Stimulated activated naive CD8-positive, alpha-beta T cell treated with anti-CD3 and anti-CD28 coated beads, Interleukin-15, amount 100 ng/mL, for 72 hours (primary cell): ENCODE results near the gene GLP2R.
"Not testable (repeated sequence)": the region's sequence is repeated elsewhere in the genome, so short reads cannot be mapped to it uniquely, and the experiment has no call there.

Source experiments
- ATAC-seq: fragments of 150-1000 bp; cut with Tn5 transposase; 2 replicates; pipeline ENCODE4 v1.10.0; 2021; ENCODE audit warnings: mild to moderate bottlenecking, moderate library complexity
- DNase-seq, 2 donors: peaks; one replicate each; pipeline ENCODE4 v3.0.0; 2021 to 2022
- H3K27ac Mint-ChIP-seq, 2 donors: one replicate each; pipeline ENCODE4 v1.8.0; 2022; ENCODE audit warnings: mild to moderate bottlenecking in 2 of 2, mixed read lengths in 2 of 2, moderate library complexity in 2 of 2
- H3K27me3 Mint-ChIP-seq: one replicate; pipeline ENCODE4 v1.8.0; 2022; ENCODE audit warnings: mixed read lengths
- H3K4me1 Mint-ChIP-seq: one replicate; pipeline ENCODE4 v1.8.0; 2022; ENCODE audit warnings: mild to moderate bottlenecking, mixed read lengths
- H3K4me3 Mint-ChIP-seq, 2 donors: one replicate each; pipeline ENCODE4 v1.8.0; 2022; ENCODE audit warnings: mild to moderate bottlenecking in 2 of 2, mixed read lengths in 2 of 2, moderate library complexity in 1 of 2
- H3K9me3 Mint-ChIP-seq, 2 donors: one replicate each; pipeline ENCODE4 v1.8.0; 2022; ENCODE audit warnings: mixed read lengths in 2 of 2

Gene GLP2R, protein sequence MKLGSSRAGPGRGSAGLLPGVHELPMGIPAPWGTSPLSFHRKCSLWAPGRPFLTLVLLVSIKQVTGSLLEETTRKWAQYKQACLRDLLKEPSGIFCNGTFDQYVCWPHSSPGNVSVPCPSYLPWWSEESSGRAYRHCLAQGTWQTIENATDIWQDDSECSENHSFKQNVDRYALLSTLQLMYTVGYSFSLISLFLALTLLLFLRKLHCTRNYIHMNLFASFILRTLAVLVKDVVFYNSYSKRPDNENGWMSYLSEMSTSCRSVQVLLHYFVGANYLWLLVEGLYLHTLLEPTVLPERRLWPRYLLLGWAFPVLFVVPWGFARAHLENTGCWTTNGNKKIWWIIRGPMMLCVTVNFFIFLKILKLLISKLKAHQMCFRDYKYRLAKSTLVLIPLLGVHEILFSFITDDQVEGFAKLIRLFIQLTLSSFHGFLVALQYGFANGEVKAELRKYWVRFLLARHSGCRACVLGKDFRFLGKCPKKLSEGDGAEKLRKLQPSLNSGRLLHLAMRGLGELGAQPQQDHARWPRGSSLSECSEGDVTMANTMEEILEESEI

DNA sequence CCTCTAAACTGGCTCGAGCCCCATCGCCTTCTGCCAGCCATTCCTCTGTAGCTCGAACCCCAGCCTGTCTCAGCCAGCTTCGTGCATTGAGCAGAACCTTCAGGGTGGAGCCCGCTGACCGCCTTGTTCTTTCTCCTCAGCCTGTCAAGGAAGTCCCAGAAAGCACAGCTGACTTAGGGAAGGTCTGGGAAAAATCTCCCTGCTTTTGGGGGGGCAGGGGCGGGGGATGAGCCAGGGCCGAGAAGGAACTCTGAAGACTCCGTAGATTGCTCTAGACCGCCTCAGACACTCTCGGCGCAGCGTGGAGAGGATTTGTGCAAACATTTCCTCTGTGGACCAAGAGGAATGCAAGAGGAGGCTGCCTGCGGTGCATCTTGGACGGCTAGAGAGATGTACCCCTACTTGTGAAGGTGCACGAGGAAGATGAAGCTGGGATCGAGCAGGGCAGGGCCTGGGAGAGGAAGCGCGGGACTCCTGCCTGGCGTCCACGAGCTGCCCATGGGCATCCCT is at the start of gene GLP2R:
Gene GLP2R (plus strand): TSS at position 284 of the 510 bp plus-strand sequence. CDS start 140 bp downstream, at position 424.
- ATAC-seq (no peak), DNase-seq (no peak)
- H3K9me3 Mint-ChIP-seq: peaks cover 4 to 7% of the 10 kb centered on the region in 2 donors
- peak within 1 kb of the TSS in 1 of 2 donors; percentile 15 for H3K27ac Mint-ChIP-seq
- H3K4me1 Mint-ChIP-seq: no peaks in the 10 kb centered on the region
- H3K27me3 Mint-ChIP-seq: peaks cover 28% of the 10 kb centered on the region
- H3K4me3 Mint-ChIP-seq: no peak within 1 kb of the TSS

DNA sequence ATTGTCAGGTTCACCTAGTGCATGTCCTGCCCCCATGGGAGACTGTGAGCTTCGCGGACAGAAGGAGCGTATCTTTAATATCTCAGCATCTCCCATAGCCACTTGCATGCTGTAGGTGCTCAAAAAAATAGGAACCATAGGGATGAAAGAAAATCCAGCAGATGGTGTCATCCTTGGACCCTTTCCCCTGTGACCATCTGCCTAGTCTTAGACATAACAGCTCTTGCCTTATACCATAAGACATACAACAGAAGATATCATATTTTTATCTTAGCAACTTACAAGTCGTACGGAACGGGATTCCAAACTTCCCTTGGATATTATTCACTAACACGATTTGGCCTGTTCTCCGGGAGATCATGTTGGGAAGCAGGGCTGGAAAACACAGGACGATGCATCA is 48.8 kb upstream of the GLP2R start:
- no peaks in the 10 kb centered on the region for H3K4me1 Mint-ChIP-seq

DNA sequence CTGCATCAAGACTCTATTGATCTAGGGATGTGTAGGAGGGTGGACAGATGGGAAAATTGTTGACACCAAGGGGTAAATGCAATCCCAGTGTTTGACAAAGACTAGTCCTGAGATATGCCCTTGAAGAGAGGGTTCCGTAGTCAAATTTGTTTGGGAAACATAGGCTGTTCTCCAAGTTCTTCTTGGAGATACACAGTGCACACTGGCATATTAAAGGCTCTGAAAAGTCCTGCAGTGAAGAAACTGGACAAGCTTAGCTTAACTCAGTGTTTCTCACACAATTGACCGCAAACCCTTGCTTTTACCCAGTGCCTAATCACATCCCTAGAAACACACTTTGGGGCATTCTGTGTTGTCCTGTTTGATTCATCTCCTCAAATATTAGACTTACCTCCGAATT is 45.2 kb upstream of the GLP2R start:
- no peaks in the 10 kb centered on the region for H3K9me3 Mint-ChIP-seq
- no peak overlapping the region for H3K27ac Mint-ChIP-seq
- DNase-seq (no peak), ATAC-seq (no peak)
- no peaks in the 10 kb centered on the region for H3K4me1 Mint-ChIP-seq
- peaks cover 18% of the 10 kb centered on the region for H3K27me3 Mint-ChIP-seq
- no peak overlapping the region for H3K4me3 Mint-ChIP-seq

More for the DNA sequence above, 48.8 kb upstream of the GLP2R start:
- DNase-seq: no peak
- no peaks in the 10 kb centered on the region for H3K9me3 Mint-ChIP-seq
- H3K4me3 Mint-ChIP-seq: no peak overlapping the region
- no peak for ATAC-seq
- no peak overlapping the region for H3K27ac Mint-ChIP-seq
- H3K27me3 Mint-ChIP-seq: peaks cover 9% of the 10 kb centered on the region

DNA sequence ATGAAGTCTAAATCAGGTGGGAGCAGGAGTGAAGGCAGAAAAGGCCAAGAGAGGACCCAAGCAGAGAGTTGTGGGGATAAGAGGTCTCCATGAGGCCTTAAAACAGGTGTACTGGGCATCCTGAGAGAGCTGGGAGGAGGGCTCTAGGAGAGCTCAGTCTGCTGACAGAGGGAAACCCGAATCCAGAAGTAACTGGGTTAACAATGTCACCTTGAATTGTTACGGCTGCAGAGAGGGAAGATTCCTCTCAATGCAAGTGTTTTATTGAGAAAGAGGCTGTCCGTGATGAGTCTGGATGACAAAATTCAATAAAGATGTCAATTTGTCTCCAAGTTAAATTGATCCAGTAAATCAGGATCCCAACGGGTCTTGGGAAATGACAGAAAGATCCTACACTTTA is 42.7 kb upstream of the GLP2R start:
- Mint-ChIP-seq H3K4me3 (no peak overlapping the region), H3K27ac (no peak overlapping the region), H3K4me1 (no peaks in the 10 kb centered on the region), H3K9me3 (no peaks in the 10 kb centered on the region), H3K27me3 (peaks cover 15% of the 10 kb centered on the region)
- ATAC-seq (no peak), DNase-seq (no peak)

DNA sequence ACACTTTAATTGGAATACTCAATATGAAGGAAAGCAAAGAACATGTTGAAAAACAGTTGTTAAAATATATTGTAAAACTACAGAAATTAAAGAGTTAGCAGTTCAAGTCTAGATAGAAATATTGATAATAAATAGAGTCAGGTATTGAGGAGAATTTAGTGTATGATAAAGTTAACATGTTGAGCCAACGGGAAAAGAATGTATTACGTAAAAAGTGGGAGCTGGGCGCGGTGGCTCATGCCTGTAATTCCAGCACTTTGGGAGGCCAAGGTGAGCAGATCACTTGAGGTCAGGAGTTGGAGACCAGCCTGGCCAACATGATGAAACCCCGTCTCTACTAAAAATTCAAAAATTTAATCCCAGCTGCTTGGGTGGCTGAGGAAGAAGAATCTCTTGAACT is 42.3 kb upstream of the GLP2R start:
- not testable (repeated sequence) for H3K4me1 Mint-ChIP-seq, DNase-seq, H3K4me3 Mint-ChIP-seq, H3K27ac Mint-ChIP-seq, ATAC-seq, H3K9me3 Mint-ChIP-seq
- H3K27me3 Mint-ChIP-seq: peaks cover 15% of the 10 kb centered on the region

DNA sequence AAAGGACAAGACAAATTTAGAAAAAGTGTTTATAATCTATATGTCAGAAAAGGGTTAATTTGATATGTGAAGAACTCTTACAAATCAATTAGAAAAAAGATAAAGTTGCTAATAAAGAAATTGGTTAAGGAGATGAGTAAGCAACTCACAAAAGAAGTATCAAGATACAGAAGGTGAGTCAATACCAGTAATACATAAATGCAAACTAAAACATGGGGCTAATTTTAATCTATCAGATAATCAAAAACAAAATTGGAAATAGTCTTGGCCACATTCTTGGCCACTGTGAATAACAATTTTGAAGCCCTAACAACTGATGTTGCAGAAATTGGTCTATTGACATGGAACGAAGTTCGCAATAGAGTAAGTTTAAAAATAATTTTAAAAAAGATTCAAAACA is 41.2 kb upstream of the GLP2R start:
- no peaks in the 10 kb centered on the region for H3K4me1 Mint-ChIP-seq
- H3K27me3 Mint-ChIP-seq: peaks cover 15% of the 10 kb centered on the region
- no peak overlapping the region for H3K4me3 Mint-ChIP-seq
- no peak overlapping the region for H3K27ac Mint-ChIP-seq
- H3K9me3 Mint-ChIP-seq: no peaks in the 10 kb centered on the region
- no peak for DNase-seq
- no peak for ATAC-seq

DNA sequence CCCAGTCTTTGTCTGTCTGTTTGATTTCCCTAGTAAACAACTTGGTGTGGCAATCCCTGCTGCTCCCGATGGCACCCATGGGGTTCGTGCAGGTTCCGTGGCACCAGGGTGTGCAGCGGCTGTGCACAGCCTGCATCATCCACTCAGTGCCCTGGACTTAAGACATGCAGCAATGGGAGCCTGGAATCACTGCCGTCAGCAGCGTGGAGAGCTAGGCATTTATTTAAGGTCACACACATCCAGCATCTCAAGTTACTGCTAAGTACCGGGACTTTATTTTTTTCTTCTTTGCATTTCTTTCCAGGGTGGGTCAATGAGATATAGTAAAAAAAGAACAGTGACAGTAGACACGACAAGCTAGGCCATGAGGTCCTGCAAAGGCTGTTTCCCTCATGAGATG is 37.1 kb upstream of the GLP2R start:
- DNase-seq (no peak), ATAC-seq (no peak)
- no peak overlapping the region for H3K27ac Mint-ChIP-seq
- no peaks in the 10 kb centered on the region for H3K4me1 Mint-ChIP-seq
- no peaks in the 10 kb centered on the region for H3K27me3 Mint-ChIP-seq
- no peaks in the 10 kb centered on the region for H3K9me3 Mint-ChIP-seq
- no peak overlapping the region for H3K4me3 Mint-ChIP-seq

DNA sequence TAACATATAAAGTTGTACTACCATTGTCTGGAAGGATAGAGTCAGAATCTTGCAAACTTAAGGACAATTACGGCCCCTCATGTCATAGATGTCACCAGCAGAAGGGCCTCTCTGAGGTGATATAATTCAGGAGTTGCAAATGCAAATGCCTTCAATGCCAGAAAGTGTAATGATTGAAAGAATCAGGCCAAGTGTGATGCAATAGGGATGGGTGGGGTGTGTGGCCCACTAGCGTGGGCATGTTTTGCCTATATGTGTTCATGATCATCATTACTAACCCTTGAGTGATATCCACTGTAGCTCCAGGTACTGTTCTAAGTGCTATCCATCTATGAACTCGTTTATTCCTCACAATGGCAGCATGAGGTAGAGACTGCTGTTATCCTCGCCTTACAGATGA is 35.4 kb upstream of the GLP2R start:
- no peak for DNase-seq
- H3K4me1 Mint-ChIP-seq: no peaks in the 10 kb centered on the region
- no peaks in the 10 kb centered on the region for H3K9me3 Mint-ChIP-seq
- ATAC-seq: no peak
- no peaks in the 10 kb centered on the region for H3K27me3 Mint-ChIP-seq
- no peak overlapping the region for H3K27ac Mint-ChIP-seq
- no peak overlapping the region for H3K4me3 Mint-ChIP-seq

DNA sequence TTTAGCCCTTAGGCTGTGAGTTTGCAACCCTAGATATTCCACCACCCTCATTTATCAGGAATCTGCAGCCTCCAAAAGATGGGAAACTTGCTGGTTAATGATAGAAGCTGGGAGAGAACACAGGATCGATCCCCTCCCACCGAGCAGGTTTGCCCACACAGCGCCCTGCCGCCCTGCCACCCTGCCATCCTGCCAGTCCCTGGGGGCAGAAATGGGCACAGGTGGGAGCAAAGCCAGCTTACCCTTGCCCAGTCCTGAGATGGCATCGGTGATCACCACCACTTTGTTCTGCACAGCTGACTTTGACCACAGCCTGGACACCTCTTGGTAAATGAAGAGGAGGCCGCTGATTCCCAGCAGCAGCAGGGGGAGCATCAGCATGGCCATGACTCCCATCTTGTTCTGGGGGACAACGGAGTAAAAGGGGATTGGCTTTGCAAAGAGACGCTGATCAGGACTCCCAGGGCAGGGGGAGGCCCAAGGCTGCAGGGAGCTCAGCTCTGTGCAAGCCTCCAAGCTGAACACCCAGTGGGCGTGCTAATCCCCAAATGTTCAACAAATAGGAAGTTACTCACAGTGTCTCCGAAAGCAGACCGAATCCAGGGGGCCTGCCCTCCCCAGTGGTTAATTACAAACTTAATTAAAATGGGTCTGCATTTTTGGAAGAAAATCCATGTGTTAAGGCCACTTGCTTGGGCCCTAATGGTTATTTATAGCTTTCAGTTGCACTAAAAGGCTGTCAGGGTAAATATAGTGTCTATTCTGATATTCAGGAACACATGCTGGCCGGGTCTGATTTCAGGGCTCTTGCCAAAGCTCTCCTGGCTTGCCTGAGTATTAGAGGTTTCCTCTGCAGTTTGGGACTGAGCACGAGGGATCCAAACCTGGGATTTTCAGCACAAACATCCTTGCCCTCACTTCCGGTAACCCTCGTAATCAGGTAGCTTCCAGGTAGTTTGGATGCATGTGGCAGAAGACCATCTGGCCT is 34.5 kb upstream of the GLP2R start, which contains the start of gene DHRS7C:
Gene DHRS7C (minus strand): TSS at position 704 of the 988 bp plus-strand sequence. CDS start 308 bp downstream, at position 396.
- no peaks in the 10 kb centered on the region for H3K27me3 Mint-ChIP-seq

DNA sequence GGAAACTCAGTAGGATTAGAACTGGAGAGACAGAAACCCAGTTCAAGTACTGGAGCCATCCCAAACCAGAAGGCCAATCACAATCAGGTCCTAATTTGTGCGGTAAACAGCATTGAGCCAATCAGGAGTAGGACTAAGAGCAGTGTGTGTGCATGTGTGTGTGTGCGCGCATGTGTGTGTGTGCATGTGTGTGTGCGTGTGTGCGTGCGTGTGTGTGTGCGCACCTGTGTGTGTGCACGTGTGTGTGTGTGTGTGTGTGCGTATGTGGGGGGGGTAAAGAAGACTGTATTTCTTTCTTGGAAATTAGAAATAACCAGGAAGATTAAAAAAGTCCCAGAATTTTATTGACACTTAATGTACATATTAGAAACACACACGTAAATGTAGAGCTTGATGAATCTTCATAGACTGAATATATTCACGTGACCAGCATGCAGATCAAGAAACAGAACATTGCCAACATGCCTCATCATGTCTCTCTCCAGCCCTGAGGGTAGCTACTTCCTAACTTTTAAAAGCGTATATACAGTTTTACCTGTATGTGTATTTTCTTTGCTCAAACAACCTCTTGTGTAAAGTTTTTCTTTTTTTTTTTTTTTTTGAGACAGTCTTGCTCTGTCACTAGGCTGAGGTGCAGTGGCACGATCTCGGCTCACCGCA is 33.4 kb upstream of the GLP2R start:
- Mint-ChIP-seq H3K4me1 (no peaks in the 10 kb centered on the region), H3K9me3 (no peaks in the 10 kb centered on the region), H3K27me3 (peaks cover 1% of the 10 kb centered on the region), H3K27ac (peak overlapping the region in 1 of 2 donors; percentile 65), H3K4me3 (no peak overlapping the region)
- DNase-seq (no peak), ATAC-seq (no peak)

More for the DNA sequence above, 34.5 kb upstream of the GLP2R start, which contains the start of gene DHRS7C:
- Mint-ChIP-seq H3K4me3 (no peak within 1 kb of the TSS), H3K9me3 (no peaks in the 10 kb centered on the region), H3K27ac (no peak within 1 kb of the TSS), H3K4me1 (no peaks in the 10 kb centered on the region)
- DNase-seq (no peak), ATAC-seq (no peak)

DNA sequence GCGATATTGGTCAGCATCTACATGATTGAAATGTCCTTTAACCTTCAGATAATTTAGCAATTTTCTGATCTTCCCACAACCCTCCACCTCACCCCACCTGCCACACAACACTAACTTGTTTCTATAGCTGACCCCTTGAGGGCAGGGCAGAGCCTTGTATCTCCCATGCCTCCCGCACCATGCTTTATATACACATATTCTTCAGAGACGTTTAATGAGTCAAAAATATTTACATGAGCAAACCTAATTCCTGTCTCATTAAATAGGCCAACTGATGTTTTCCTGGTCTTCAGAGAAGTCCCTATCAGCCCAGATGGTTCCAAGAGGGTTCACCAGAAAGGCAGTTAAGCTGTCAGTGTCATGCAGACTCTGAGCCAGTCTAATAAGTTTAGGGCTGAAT is 27.7 kb upstream of the GLP2R start:
- DNase-seq (no peak), ATAC-seq (no peak)
- Mint-ChIP-seq H3K27ac (peak overlapping the region in 1 of 2 donors; percentile 48), H3K9me3 (no peaks in the 10 kb centered on the region), H3K4me1 (no peaks in the 10 kb centered on the region), H3K4me3 (no peak overlapping the region), H3K27me3 (peaks cover 28% of the 10 kb centered on the region)

DNA sequence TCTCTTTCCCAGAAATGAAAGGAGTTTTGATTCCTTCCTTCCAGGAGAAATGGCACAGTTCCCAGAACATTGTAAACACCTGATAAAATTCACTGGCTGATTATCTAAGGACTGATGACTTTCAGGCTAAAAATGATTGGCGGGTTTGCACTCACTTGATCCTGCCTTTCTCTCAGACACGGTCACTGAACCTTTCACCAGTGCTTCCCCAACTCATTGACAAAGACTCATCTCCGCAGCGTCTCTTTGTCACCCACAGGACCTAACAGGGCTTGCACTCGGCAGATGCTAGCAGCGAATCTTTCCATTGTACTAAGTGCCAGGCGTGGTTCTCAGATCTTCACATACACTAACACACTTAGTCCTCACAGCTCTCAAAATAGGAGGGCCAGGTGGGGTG is 27.0 kb upstream of the GLP2R start:
- Mint-ChIP-seq H3K9me3 (no peaks in the 10 kb centered on the region), H3K27ac (no peak overlapping the region), H3K4me1 (no peaks in the 10 kb centered on the region), H3K27me3 (peaks cover 33% of the 10 kb centered on the region), H3K4me3 (no peak overlapping the region)
- no peak for DNase-seq
- no peak for ATAC-seq

DNA sequence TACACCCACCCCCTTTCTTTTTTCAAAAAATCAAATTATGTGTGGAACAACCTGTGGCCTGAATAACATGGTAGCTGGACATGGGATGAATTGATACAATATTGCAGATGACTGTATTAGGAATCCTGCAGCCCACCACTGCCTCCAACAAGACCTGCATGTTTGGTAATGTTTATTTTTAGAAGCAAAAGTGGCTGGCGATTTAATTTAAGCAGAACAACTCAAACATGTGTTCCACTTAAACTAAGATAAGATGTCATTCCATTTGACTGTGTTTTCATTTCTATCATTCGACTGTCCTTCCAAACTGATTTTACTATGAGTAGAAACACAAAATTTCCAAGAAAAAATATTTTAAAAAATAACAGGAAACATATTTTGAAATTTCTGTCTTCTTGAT is 24.2 kb upstream of the GLP2R start:
- no peak for DNase-seq
- Mint-ChIP-seq H3K4me1 (no peaks in the 10 kb centered on the region), H3K4me3 (no peak overlapping the region), H3K9me3 (peaks cover 0 to 13% of the 10 kb centered on the region in 2 donors), H3K27ac (no peak overlapping the region), H3K27me3 (peaks cover 44% of the 10 kb centered on the region)
- ATAC-seq: no peak

DNA sequence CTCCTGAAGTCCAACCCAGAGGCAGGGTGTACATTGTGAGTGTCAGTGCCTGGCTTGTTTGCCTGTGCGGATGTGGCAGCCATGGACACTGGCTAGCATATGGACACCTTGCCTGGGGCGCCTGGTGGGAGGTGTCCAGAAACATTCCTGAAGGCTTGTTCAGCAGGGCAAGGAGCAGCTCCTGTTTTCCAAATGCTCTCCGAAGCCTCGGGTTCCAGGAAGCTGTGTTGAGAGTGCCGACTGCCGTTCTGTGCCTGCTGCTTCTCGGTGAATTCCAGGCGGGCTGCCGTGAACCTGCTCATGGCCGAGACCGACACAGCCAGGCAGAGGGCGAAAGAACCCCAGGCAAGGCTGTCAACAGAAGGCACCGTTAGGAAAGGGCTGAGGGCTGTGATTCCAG is 23.4 kb upstream of the GLP2R start:
- Mint-ChIP-seq H3K27ac (no peak overlapping the region), H3K4me3 (no peak overlapping the region), H3K4me1 (no peaks in the 10 kb centered on the region), H3K27me3 (peaks cover 44% of the 10 kb centered on the region), H3K9me3 (peaks cover 0 to 13% of the 10 kb centered on the region in 2 donors)
- no peak for DNase-seq
- no peak for ATAC-seq

DNA sequence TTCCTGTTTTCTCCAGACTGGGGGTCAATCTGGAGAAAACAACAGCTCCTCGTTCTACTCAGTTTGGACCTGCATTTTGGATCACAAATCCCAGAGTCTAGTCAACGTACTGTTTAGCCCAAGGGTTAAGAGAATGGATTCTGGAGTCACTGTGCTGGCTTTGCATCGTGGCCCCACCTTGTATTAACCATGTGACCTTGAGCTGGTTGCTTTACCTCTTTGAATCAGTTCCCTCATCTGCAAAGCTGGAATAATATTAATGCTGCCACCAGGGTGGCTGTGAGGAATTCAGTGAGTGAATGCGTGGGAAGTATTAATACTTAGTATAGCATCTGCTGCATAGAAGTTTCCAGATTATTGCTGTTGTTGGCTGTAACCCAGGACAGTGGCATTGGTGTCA is 23.0 kb upstream of the GLP2R start:
- no peak overlapping the region for H3K27ac Mint-ChIP-seq
- H3K27me3 Mint-ChIP-seq: peaks cover 40% of the 10 kb centered on the region
- ATAC-seq: no peak
- no peaks in the 10 kb centered on the region for H3K4me1 Mint-ChIP-seq
- no peak for DNase-seq
- peaks cover 0 to 13% of the 10 kb centered on the region in 2 donors for H3K9me3 Mint-ChIP-seq
- H3K4me3 Mint-ChIP-seq: no peak overlapping the region
